ENCODE measurements around the gene ATXN10.

The ATXN10 gene

GRCh38 chr22:45696227-45696626 lies 24.6 kb downstream of the ATXN10 start:
- Histone ChIP-seq H2AFZ (ENCODE audit: low read depth, low read length) (no peak overlapping the region), H3K79me2 (ENCODE audit: low read length) (0 out of 2 replicates have a peak, but pooled peaks cover 6% of the 10 kb centered on the region), H4K20me1 (ENCODE audit: insufficient read depth, low read length) (0 out of 2 replicates have a peak, but pooled peaks cover 5% of the 10 kb centered on the region), H3K4me2 (ENCODE audit: low read length) (no peak overlapping the region), H3K4me3 (ENCODE audit: low read length) (no peak overlapping the region), H3K9me3 (ENCODE audit: insufficient read depth, low read length) (no peaks in the 10 kb centered on the region), H3K27ac (ENCODE audit: low read length) (no peak overlapping the region), H3K27me3 (ENCODE audit: low read depth, low read length) (no peaks in the 10 kb centered on the region), H3K4me1 (ENCODE audit: low read length) (no peaks in the 10 kb centered on the region), H3K36me3 (replicated peaks; ENCODE audit: low read depth, low read length) (peaks cover 48% of the 10 kb centered on the region), H3K9ac (ENCODE audit: low read length) (no peak overlapping the region)
- TF ChIP-seq EZH2phosphoT487 (IDR thresholded peaks at IDR 0.05; ENCODE audit: low read depth): no peak
- no peak for TF ChIP-seq CTCF (IDR thresholded peaks at IDR 0.05; ENCODE audit: low read depth, low read length)

- Histone ChIP-seq H2AFZ (ENCODE audit: low read depth, low read length) (no peak overlapping the region), H3K27ac (ENCODE audit: low read length) (no peak overlapping the region), H4K20me1 (ENCODE audit: insufficient read depth, low read length) (0 out of 2 replicates have a peak, but pooled peaks cover 5% of the 10 kb centered on the region), H3K4me3 (ENCODE audit: low read length) (no peak overlapping the region), H3K36me3 (replicated peaks; ENCODE audit: low read depth, low read length) (peaks cover 45% of the 10 kb centered on the region), H3K9me3 (ENCODE audit: insufficient read depth, low read length) (no peaks in the 10 kb centered on the region), H3K4me2 (ENCODE audit: low read length) (no peak overlapping the region), H3K27me3 (ENCODE audit: low read depth, low read length) (no peaks in the 10 kb centered on the region), H3K79me2 (ENCODE audit: low read length) (0 out of 2 replicates have a peak, but pooled peaks cover 6% of the 10 kb centered on the region), H3K4me1 (ENCODE audit: low read length) (no peaks in the 10 kb centered on the region), H3K9ac (ENCODE audit: low read length) (no peak overlapping the region)
- TF ChIP-seq CTCF (IDR thresholded peaks at IDR 0.05; ENCODE audit: low read depth, low read length) (no peak), EZH2phosphoT487 (IDR thresholded peaks at IDR 0.05; ENCODE audit: low read depth) (no peak)
Observed at GRCh38 chr22:45698094-45698493, 26.5 kb downstream of the ATXN10 start.

- Histone ChIP-seq H3K4me2 (ENCODE audit: low read length) (no peak overlapping the region), H3K27me3 (ENCODE audit: low read depth, low read length) (no peaks in the 10 kb centered on the region), H3K27ac (ENCODE audit: low read length) (no peak overlapping the region), H3K9ac (ENCODE audit: low read length) (no peak overlapping the region), H3K36me3 (replicated peaks; ENCODE audit: low read depth, low read length) (peaks cover 47% of the 10 kb centered on the region), H2AFZ (ENCODE audit: low read depth, low read length) (no peak overlapping the region), H3K9me3 (ENCODE audit: insufficient read depth, low read length) (no peaks in the 10 kb centered on the region), H3K79me2 (ENCODE audit: low read length) (peaks cover 7% of the 10 kb centered on the region), H3K4me3 (ENCODE audit: low read length) (no peak overlapping the region), H3K4me1 (ENCODE audit: low read length) (no peaks in the 10 kb centered on the region), H4K20me1 (ENCODE audit: insufficient read depth, low read length) (0 out of 2 replicates have a peak, but pooled peaks cover 3% of the 10 kb centered on the region)
- TF ChIP-seq CTCF (IDR thresholded peaks at IDR 0.05; ENCODE audit: low read depth, low read length): no peak
- TF ChIP-seq EZH2phosphoT487 (IDR thresholded peaks at IDR 0.05; ENCODE audit: low read depth): no peak
Observed at GRCh38 chr22:45702981-45703380, 31.3 kb downstream of the ATXN10 start.

DNA sequence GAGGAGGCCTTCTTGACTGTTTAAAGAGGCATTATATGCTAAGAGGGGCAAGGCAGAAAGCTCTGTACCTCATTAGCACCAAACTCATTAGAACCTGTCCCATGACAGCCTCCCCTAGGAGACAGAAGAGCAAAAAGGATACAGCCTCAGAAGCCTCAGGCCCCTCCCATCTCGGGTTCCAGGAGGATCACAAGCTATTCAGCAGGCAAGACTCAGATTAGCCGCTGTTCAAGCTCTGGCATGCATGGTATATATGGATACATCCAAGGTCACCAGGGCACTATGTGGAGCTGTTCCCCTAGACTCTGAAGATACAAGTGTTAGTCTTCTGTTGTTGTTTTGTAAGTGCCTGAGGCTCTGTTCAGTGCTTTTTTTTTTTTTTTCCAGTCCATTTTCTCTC lies 32.1 kb downstream of the ATXN10 start:
- Histone ChIP-seq H3K79me2 (ENCODE audit: low read length) (peaks cover 4% of the 10 kb centered on the region), H3K4me3 (ENCODE audit: low read length) (no peak overlapping the region), H3K27me3 (ENCODE audit: low read depth, low read length) (no peaks in the 10 kb centered on the region), H3K4me2 (ENCODE audit: low read length) (no peak overlapping the region), H3K9me3 (ENCODE audit: insufficient read depth, low read length) (no peaks in the 10 kb centered on the region), H3K27ac (ENCODE audit: low read length) (no peak overlapping the region), H4K20me1 (ENCODE audit: insufficient read depth, low read length) (no peaks in the 10 kb centered on the region), H3K9ac (ENCODE audit: low read length) (no peak overlapping the region), H3K36me3 (replicated peaks; ENCODE audit: low read depth, low read length) (peaks cover 46% of the 10 kb centered on the region), H2AFZ (ENCODE audit: low read depth, low read length) (no peak overlapping the region), H3K4me1 (ENCODE audit: low read length) (no peaks in the 10 kb centered on the region)
- no peak for TF ChIP-seq CTCF (IDR thresholded peaks at IDR 0.05; ENCODE audit: low read depth, low read length)
- TF ChIP-seq EZH2phosphoT487 (IDR thresholded peaks at IDR 0.05; ENCODE audit: low read depth): no peak

Data from OCI-LY3 (cell line).